Measurements from ENCODE around the gene LRRC32.

DNA sequence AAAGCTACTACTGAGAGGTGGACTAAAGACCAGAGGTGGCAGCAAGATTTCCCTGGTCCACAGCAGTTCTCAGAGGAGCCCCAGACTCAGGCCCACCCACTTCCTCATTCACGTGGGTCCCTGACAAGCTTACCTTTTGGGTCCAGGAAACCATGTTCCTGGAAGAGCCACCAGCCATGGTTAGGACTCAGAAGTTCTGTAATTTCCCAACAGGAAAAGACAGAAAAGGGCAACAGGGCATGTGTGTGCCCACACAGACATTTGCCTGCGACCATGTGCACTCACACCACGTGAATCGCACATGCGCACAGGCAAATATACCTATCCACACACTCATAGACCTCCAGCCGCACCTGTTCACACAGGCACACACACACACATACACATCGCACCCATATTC is 42.9 kb downstream of the LRRC32 start:
- TF ChIP-seq, protein P1, sequence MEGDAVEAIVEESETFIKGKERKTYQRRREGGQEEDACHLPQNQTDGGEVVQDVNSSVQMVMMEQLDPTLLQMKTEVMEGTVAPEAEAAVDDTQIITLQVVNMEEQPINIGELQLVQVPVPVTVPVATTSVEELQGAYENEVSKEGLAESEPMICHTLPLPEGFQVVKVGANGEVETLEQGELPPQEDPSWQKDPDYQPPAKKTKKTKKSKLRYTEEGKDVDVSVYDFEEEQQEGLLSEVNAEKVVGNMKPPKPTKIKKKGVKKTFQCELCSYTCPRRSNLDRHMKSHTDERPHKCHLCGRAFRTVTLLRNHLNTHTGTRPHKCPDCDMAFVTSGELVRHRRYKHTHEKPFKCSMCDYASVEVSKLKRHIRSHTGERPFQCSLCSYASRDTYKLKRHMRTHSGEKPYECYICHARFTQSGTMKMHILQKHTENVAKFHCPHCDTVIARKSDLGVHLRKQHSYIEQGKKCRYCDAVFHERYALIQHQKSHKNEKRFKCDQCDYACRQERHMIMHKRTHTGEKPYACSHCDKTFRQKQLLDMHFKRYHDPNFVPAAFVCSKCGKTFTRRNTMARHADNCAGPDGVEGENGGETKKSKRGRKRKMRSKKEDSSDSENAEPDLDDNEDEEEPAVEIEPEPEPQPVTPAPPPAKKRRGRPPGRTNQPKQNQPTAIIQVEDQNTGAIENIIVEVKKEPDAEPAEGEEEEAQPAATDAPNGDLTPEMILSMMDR (IDR thresholded peaks at IDR 0.05; ENCODE audit: insufficient read depth, low read depth, low read length): no peak
- no peak for TF ChIP-seq EZH2 (IDR thresholded peaks at IDR 0.05; ENCODE audit: insufficient read depth, low read length)

Data from astrocyte (in vitro differentiated cells and primary cell).